ENCODE data around the gene GPRASP3. TPM values are rescaled to one million over a fixed set of nuclear protein-coding genes. Genes with fewer than 3 reads are reported as not detected.

Gene GPRASP3
- total RNA-seq, 1 donor from 2014 or later = 1.3 TPM

DNA sequence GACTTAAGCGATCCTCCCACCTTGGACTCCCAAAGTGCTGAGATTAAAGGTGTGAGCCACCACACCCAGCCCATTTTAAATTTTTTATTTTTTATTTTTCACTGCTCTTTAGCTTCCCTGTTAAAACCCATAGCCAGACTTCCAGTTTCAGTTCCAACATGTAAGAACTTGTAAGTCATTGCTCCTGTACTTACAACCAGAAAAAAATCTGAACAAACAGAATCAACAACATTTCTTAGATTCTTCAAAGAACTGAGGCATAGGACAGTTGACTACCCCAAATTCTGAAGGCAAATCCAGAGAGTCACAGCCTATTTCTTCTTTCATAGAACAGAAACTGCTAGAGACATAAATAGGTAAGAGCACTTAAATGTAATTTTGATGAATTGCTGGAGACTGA is 8.1 kb downstream of the GPRASP3 start:
- TF ChIP-seq, protein P1, sequence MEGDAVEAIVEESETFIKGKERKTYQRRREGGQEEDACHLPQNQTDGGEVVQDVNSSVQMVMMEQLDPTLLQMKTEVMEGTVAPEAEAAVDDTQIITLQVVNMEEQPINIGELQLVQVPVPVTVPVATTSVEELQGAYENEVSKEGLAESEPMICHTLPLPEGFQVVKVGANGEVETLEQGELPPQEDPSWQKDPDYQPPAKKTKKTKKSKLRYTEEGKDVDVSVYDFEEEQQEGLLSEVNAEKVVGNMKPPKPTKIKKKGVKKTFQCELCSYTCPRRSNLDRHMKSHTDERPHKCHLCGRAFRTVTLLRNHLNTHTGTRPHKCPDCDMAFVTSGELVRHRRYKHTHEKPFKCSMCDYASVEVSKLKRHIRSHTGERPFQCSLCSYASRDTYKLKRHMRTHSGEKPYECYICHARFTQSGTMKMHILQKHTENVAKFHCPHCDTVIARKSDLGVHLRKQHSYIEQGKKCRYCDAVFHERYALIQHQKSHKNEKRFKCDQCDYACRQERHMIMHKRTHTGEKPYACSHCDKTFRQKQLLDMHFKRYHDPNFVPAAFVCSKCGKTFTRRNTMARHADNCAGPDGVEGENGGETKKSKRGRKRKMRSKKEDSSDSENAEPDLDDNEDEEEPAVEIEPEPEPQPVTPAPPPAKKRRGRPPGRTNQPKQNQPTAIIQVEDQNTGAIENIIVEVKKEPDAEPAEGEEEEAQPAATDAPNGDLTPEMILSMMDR (IDR thresholded peaks at IDR 0.05) = no peak
- no peak for DNase-seq
- POLR2A ChIA-PET = no interaction called here
- Mint-ChIP-seq H3K4me3 (no peak overlapping the region), H3K36me3 (ENCODE audit: low read depth) (no peaks in the 10 kb centered on the region), H3K27me3 (no peaks in the 10 kb centered on the region), H3K27ac (no peak overlapping the region), H3K9me3 (no peaks in the 10 kb centered on the region), H3K4me1 (no peaks in the 10 kb centered on the region)
- intact Hi-C loops (cut with micrococcal nuclease) = no loop called here
- ATAC-seq (ENCODE audit: low read depth) = no peak
- CTCF ChIA-PET = no interaction called here

GRCh38 chrX:102739657-102740056 is 19.1 kb downstream of the GPRASP3 start:
- ChIA-PET POLR2A (no interaction called here), CTCF (no interaction called here)
- ATAC-seq (ENCODE audit: low read depth) (no peak), DNase-seq (no peak)
- TF ChIP-seq, protein P1 (IDR thresholded peaks at IDR 0.05) = no peak
- H3K4me3 Mint-ChIP-seq = no peak overlapping the region
- intact Hi-C loops (cut with micrococcal nuclease) = no loop called here
- no peak overlapping the region for H3K27ac Mint-ChIP-seq
- H3K4me1 Mint-ChIP-seq = no peaks in the 10 kb centered on the region
- H3K36me3 Mint-ChIP-seq (ENCODE audit: low read depth) = no peaks in the 10 kb centered on the region
- no peaks in the 10 kb centered on the region for H3K9me3 Mint-ChIP-seq
- no peaks in the 10 kb centered on the region for H3K27me3 Mint-ChIP-seq

- CTCF ChIA-PET = no interaction called here
- ATAC-seq (ENCODE audit: low read depth) = no peak
- no peak overlapping the region for H3K4me3 Mint-ChIP-seq
Observed at GRCh38 chrX:102744307-102744706, 23.8 kb downstream of the GPRASP3 start.

DNA sequence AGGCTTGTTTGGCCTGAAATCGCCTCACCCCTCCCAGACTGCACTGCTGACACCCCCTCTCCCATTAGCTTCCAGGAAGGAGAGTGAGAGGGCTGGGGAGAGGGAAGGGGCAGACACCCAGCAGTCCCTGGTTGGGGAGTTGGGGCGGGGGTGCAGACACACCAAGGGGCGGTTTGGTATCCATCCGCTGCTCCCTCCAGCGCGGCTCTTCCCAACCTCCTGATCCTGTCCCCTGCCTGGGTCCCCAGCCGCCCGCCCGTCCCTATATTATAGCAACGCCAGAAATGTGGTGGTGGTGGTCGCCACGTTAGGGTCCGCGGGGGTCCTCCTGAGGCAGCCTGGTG is 24.9 kb downstream of the GPRASP3 start:
- DNase-seq (no peak), ATAC-seq (ENCODE audit: low read depth) (no peak)
- H3K36me3 Mint-ChIP-seq (ENCODE audit: low read depth) = no peaks in the 10 kb centered on the region
- no peaks in the 10 kb centered on the region for H3K4me1 Mint-ChIP-seq
- ChIA-PET CTCF (no interaction called here), POLR2A (no interaction called here)
- H3K9me3 Mint-ChIP-seq = no peaks in the 10 kb centered on the region
- intact Hi-C loops (cut with micrococcal nuclease) = no loop called here
- H3K27ac Mint-ChIP-seq = no peak overlapping the region
- no peaks in the 10 kb centered on the region for H3K27me3 Mint-ChIP-seq
- H3K4me3 Mint-ChIP-seq = peak overlapping the region; percentile 83
- TF ChIP-seq, protein P1 (IDR thresholded peaks at IDR 0.05) = no peak

More at GRCh38 chrX:102744307-102744706, 23.8 kb downstream of the GPRASP3 start:
- Mint-ChIP-seq H3K4me1 (no peaks in the 10 kb centered on the region), H3K9me3 (no peaks in the 10 kb centered on the region), H3K36me3 (ENCODE audit: low read depth) (no peaks in the 10 kb centered on the region), H3K27me3 (no peaks in the 10 kb centered on the region), H3K27ac (no peak overlapping the region)
- no peak for DNase-seq
- intact Hi-C loops (cut with micrococcal nuclease) = no loop called here
- TF ChIP-seq, protein P1 (IDR thresholded peaks at IDR 0.05) = no peak
- POLR2A ChIA-PET = no interaction called here

- DNase-seq = no peak
- no peaks in the 10 kb centered on the region for H3K9me3 Mint-ChIP-seq
- peak overlapping the region; percentile 83 for H3K4me3 Mint-ChIP-seq
- no peaks in the 10 kb centered on the region for H3K4me1 Mint-ChIP-seq
- ChIA-PET CTCF (no interaction called here), POLR2A (no interaction called here)
- no peak overlapping the region for H3K27ac Mint-ChIP-seq
- TF ChIP-seq, protein P1 (IDR thresholded peaks at IDR 0.05) = no peak
- intact Hi-C loops (cut with micrococcal nuclease) = loop anchor here (2.0 kb wide), 1 partner anchor 23 kb away; no protein-coding TSS in a partner anchor
- ATAC-seq (ENCODE audit: low read depth) = peak; percentile 31
- H3K27me3 Mint-ChIP-seq = no peaks in the 10 kb centered on the region
- H3K36me3 Mint-ChIP-seq (ENCODE audit: low read depth) = no peaks in the 10 kb centered on the region
Observed at GRCh38 chrX:102745857-102746584, 25.5 kb downstream of the GPRASP3 start.

Data from activated B cell treated with CpG ODN at 0.5 μM for 24 hours (primary cell).